Measurements from ENCODE around the gene DTNA.
A peak's percentile ranks its signal among the peaks of the same experiment; 100 is the strongest.

DTNA gene

GRCh38 chr18:34744569-34744968, 34.5 kb downstream of the DTNA start:
- Histone ChIP-seq H3K23ac (ENCODE audit: low read length) (no peak overlapping the region), H2BK120ac (ENCODE audit: low read depth, low read length) (no peak overlapping the region), H3K4ac (ENCODE audit: low read depth, low read length) (no peak overlapping the region), H4K8ac (ENCODE audit: low read depth, low read length) (no peak overlapping the region), H2BK5ac (ENCODE audit: low read length) (no peak overlapping the region), H2AK5ac (ENCODE audit: low read length) (no peak overlapping the region), H3K79me1 (ENCODE audit: low read length) (no peaks in the 10 kb centered on the region), H3K4me1 (ENCODE audit: control insufficient read depth, low read depth, low read length) (no peaks in the 10 kb centered on the region), H3K36me3 (ENCODE audit: control insufficient read depth, insufficient read depth, low read length) (no peaks in the 10 kb centered on the region), H3K4me3 (ENCODE audit: low read length) (no peak overlapping the region), H3K79me2 (ENCODE audit: control insufficient read depth, insufficient read depth, low read length) (no peaks in the 10 kb centered on the region), H4K5ac (ENCODE audit: low read length) (no peak overlapping the region), H3K56ac (ENCODE audit: low read length) (no peak overlapping the region), H3K27me3 (ENCODE audit: insufficient read depth, low read length, poor library complexity) (no peaks in the 10 kb centered on the region), H3K9ac (ENCODE audit: low read length) (no peak overlapping the region), H3K18ac (ENCODE audit: low read length) (no peak overlapping the region), H3K27ac (ENCODE audit: low read depth, low read length) (no peak overlapping the region), H3K4me2 (ENCODE audit: low read length) (no peak overlapping the region), H2BK15ac (replicated peaks; ENCODE audit: low read depth) (no peak overlapping the region)
- DNase-seq, result no peak
- no CpG with 5 or more reads among the region's 4 CpGs for WGBS (ENCODE audit: extremely low coverage, insufficient coverage, low lambda C conversion rate)

GRCh38 chr18:34746614-34747013, 36.5 kb downstream of the DTNA start:
- no peaks in the 10 kb centered on the region for H3K36me3 ChIP-seq (ENCODE audit: control insufficient read depth, insufficient read depth, low read length)
- no peak for DNase-seq
- H2BK15ac ChIP-seq (replicated peaks; ENCODE audit: low read depth), result no peak overlapping the region
- H3K79me1 ChIP-seq (ENCODE audit: low read length), result peaks cover 3% of the 10 kb centered on the region
- H3K23ac ChIP-seq (ENCODE audit: low read length), result no peak overlapping the region
- no peak overlapping the region for H4K8ac ChIP-seq (ENCODE audit: low read depth, low read length)
- H3K4me3 ChIP-seq (ENCODE audit: low read length), result no peak overlapping the region
- no peaks in the 10 kb centered on the region for H3K27me3 ChIP-seq (ENCODE audit: insufficient read depth, low read length, poor library complexity)
- no peaks in the 10 kb centered on the region for H3K4me1 ChIP-seq (ENCODE audit: control insufficient read depth, low read depth, low read length)
- no peak overlapping the region for H2BK120ac ChIP-seq (ENCODE audit: low read depth, low read length)
- WGBS (ENCODE audit: extremely low coverage, insufficient coverage, low lambda C conversion rate), result no CpG with 5 or more reads among the region's 1 CpG
- no peak overlapping the region for H3K4me2 ChIP-seq (ENCODE audit: low read length)
- no peak overlapping the region for H3K18ac ChIP-seq (ENCODE audit: low read length)
- no peak overlapping the region for H3K9ac ChIP-seq (ENCODE audit: low read length)
- no peak overlapping the region for H3K27ac ChIP-seq (ENCODE audit: low read depth, low read length)
- H2BK5ac ChIP-seq (ENCODE audit: low read length), result no peak overlapping the region
- no peak overlapping the region for H3K4ac ChIP-seq (ENCODE audit: low read depth, low read length)
- H3K79me2 ChIP-seq (ENCODE audit: control insufficient read depth, insufficient read depth, low read length), result no peaks in the 10 kb centered on the region
- H4K5ac ChIP-seq (ENCODE audit: low read length), result no peak overlapping the region
- H2AK5ac ChIP-seq (ENCODE audit: low read length), result no peak overlapping the region
- H3K56ac ChIP-seq (ENCODE audit: low read length), result no peak overlapping the region

- Histone ChIP-seq H2BK5ac (ENCODE audit: low read length) (no peak overlapping the region), H3K36me3 (ENCODE audit: control insufficient read depth, insufficient read depth, low read length) (no peaks in the 10 kb centered on the region), H3K4me3 (ENCODE audit: low read length) (no peak overlapping the region), H3K4me2 (ENCODE audit: low read length) (no peak overlapping the region), H3K27me3 (ENCODE audit: insufficient read depth, low read length, poor library complexity) (no peaks in the 10 kb centered on the region), H3K23ac (ENCODE audit: low read length) (no peak overlapping the region), H3K79me1 (ENCODE audit: low read length) (peaks cover 3% of the 10 kb centered on the region), H4K8ac (ENCODE audit: low read depth, low read length) (no peak overlapping the region), H3K27ac (ENCODE audit: low read depth, low read length) (no peak overlapping the region), H4K5ac (ENCODE audit: low read length) (no peak overlapping the region), H3K4ac (ENCODE audit: low read depth, low read length) (no peak overlapping the region), H3K56ac (ENCODE audit: low read length) (no peak overlapping the region), H2BK15ac (replicated peaks; ENCODE audit: low read depth) (no peak overlapping the region), H3K9ac (ENCODE audit: low read length) (no peak overlapping the region), H3K4me1 (ENCODE audit: control insufficient read depth, low read depth, low read length) (no peaks in the 10 kb centered on the region), H3K18ac (ENCODE audit: low read length) (peak overlapping the region; percentile 68), H2BK120ac (ENCODE audit: low read depth, low read length) (no peak overlapping the region), H2AK5ac (ENCODE audit: low read length) (no peak overlapping the region), H3K79me2 (ENCODE audit: control insufficient read depth, insufficient read depth, low read length) (no peaks in the 10 kb centered on the region)
- no peak for DNase-seq
Observed at GRCh38 chr18:34749721-34750120, 39.6 kb downstream of the DTNA start.

- Histone ChIP-seq H3K23ac (ENCODE audit: low read length) (no peak overlapping the region), H2AK5ac (ENCODE audit: low read length) (no peak overlapping the region), H3K27ac (ENCODE audit: low read depth, low read length) (no peak overlapping the region), H3K18ac (ENCODE audit: low read length) (no peak overlapping the region), H3K4me2 (ENCODE audit: low read length) (no peak overlapping the region), H2BK15ac (replicated peaks; ENCODE audit: low read depth) (no peak overlapping the region), H3K4ac (ENCODE audit: low read depth, low read length) (no peak overlapping the region), H3K27me3 (ENCODE audit: insufficient read depth, low read length, poor library complexity) (no peaks in the 10 kb centered on the region), H2BK5ac (ENCODE audit: low read length) (no peak overlapping the region), H3K56ac (ENCODE audit: low read length) (no peak overlapping the region), H4K5ac (ENCODE audit: low read length) (no peak overlapping the region), H3K36me3 (ENCODE audit: control insufficient read depth, insufficient read depth, low read length) (no peaks in the 10 kb centered on the region), H2BK120ac (ENCODE audit: low read depth, low read length) (no peak overlapping the region), H3K79me2 (ENCODE audit: control insufficient read depth, insufficient read depth, low read length) (no peaks in the 10 kb centered on the region), H4K8ac (ENCODE audit: low read depth, low read length) (no peak overlapping the region), H3K4me1 (ENCODE audit: control insufficient read depth, low read depth, low read length) (no peaks in the 10 kb centered on the region), H3K4me3 (ENCODE audit: low read length) (no peak overlapping the region), H3K9ac (ENCODE audit: low read length) (no peak overlapping the region), H3K79me1 (ENCODE audit: low read length) (peaks cover 3% of the 10 kb centered on the region)
- DNase-seq, result no peak
- WGBS (ENCODE audit: extremely low coverage, insufficient coverage, low lambda C conversion rate), result no CpG with 5 or more reads among the region's 1 CpG
Observed at GRCh38 chr18:34752056-34752455, 42.0 kb downstream of the DTNA start.

- Histone ChIP-seq H2BK120ac (ENCODE audit: low read depth, low read length) (no peak overlapping the region), H3K23ac (ENCODE audit: low read length) (no peak overlapping the region), H3K9ac (ENCODE audit: low read length) (no peak overlapping the region), H3K56ac (ENCODE audit: low read length) (no peak overlapping the region), H3K4me1 (ENCODE audit: control insufficient read depth, low read depth, low read length) (peaks cover 2% of the 10 kb centered on the region), H3K4me3 (ENCODE audit: low read length) (no peak overlapping the region), H4K5ac (ENCODE audit: low read length) (no peak overlapping the region), H3K79me1 (ENCODE audit: low read length) (peaks cover 3% of the 10 kb centered on the region), H3K27ac (ENCODE audit: low read depth, low read length) (no peak overlapping the region), H3K36me3 (ENCODE audit: control insufficient read depth, insufficient read depth, low read length) (no peaks in the 10 kb centered on the region), H2BK15ac (replicated peaks; ENCODE audit: low read depth) (no peak overlapping the region), H3K4ac (ENCODE audit: low read depth, low read length) (no peak overlapping the region), H3K27me3 (ENCODE audit: insufficient read depth, low read length, poor library complexity) (no peaks in the 10 kb centered on the region), H3K79me2 (ENCODE audit: control insufficient read depth, insufficient read depth, low read length) (no peaks in the 10 kb centered on the region), H2BK5ac (ENCODE audit: low read length) (no peak overlapping the region), H4K8ac (ENCODE audit: low read depth, low read length) (no peak overlapping the region), H2AK5ac (ENCODE audit: low read length) (no peak overlapping the region), H3K4me2 (ENCODE audit: low read length) (no peak overlapping the region), H3K18ac (ENCODE audit: low read length) (no peak overlapping the region)
- no peak for DNase-seq
- WGBS (ENCODE audit: extremely low coverage, insufficient coverage, low lambda C conversion rate), result no CpG with 5 or more reads among the region's 5 CpGs
Observed at GRCh38 chr18:34754300-34754699, 44.2 kb downstream of the DTNA start.

GRCh38 chr18:34757666-34758065, 47.6 kb downstream of the DTNA start:
- H3K27ac ChIP-seq (ENCODE audit: low read depth, low read length), result peak overlapping the region; percentile 43
- no peak overlapping the region for H2AK5ac ChIP-seq (ENCODE audit: low read length)
- no peaks in the 10 kb centered on the region for H3K79me1 ChIP-seq (ENCODE audit: low read length)
- H2BK15ac ChIP-seq (replicated peaks; ENCODE audit: low read depth), result peak overlapping the region; percentile 36
- no peak overlapping the region for H3K9ac ChIP-seq (ENCODE audit: low read length)
- no peaks in the 10 kb centered on the region for H3K79me2 ChIP-seq (ENCODE audit: control insufficient read depth, insufficient read depth, low read length)
- H3K4me3 ChIP-seq (ENCODE audit: low read length), result no peak overlapping the region
- no peak overlapping the region for H3K4me2 ChIP-seq (ENCODE audit: low read length)
- no peak for DNase-seq
- no peak overlapping the region for H4K5ac ChIP-seq (ENCODE audit: low read length)
- H3K4ac ChIP-seq (ENCODE audit: low read depth, low read length), result no peak overlapping the region
- no peak overlapping the region for H3K23ac ChIP-seq (ENCODE audit: low read length)
- no peaks in the 10 kb centered on the region for H3K27me3 ChIP-seq (ENCODE audit: insufficient read depth, low read length, poor library complexity)
- H3K56ac ChIP-seq (ENCODE audit: low read length), result no peak overlapping the region
- H3K18ac ChIP-seq (ENCODE audit: low read length), result no peak overlapping the region
- no peaks in the 10 kb centered on the region for H3K36me3 ChIP-seq (ENCODE audit: control insufficient read depth, insufficient read depth, low read length)
- no CpG with 5 or more reads among the region's 5 CpGs for WGBS (ENCODE audit: extremely low coverage, insufficient coverage, low lambda C conversion rate)
- H3K4me1 ChIP-seq (ENCODE audit: control insufficient read depth, low read depth, low read length), result peaks cover 4% of the 10 kb centered on the region
- H2BK5ac ChIP-seq (ENCODE audit: low read length), result peak overlapping the region; percentile 22
- H4K8ac ChIP-seq (ENCODE audit: low read depth, low read length), result no peak overlapping the region
- H2BK120ac ChIP-seq (ENCODE audit: low read depth, low read length), result no peak overlapping the region
